Suprapubic skin (tissue), 4 donors: Measurements from ENCODE around the gene PPP4R1. TPM values are rescaled to one million over a fixed set of nuclear protein-coding genes. Genes with fewer than 3 reads are reported as not detected.

Source experiments
- DNase-seq, 2 donors: peaks; one replicate each; pipeline ENCODE4 v3.0.0-alpha.2; 2019; ENCODE audit warnings: low spot score in 2 of 2
- H3K27ac ChIP-seq: fragments of 200-600 bp; sonication (generic); one replicate; pipeline ENCODE4 v1.5.1; 2019
- H3K27me3 ChIP-seq: fragments of 200-600 bp; sonication (generic); one replicate; pipeline ENCODE4 v1.5.1; 2019
- H3K36me3 ChIP-seq: fragments of 200-600 bp; sonication (generic); one replicate; pipeline ENCODE4 v1.5.1; 2019
- H3K4me1 ChIP-seq: fragments of 200-600 bp; sonication (generic); one replicate; pipeline ENCODE4 v1.5.1; 2019
- H3K4me3 ChIP-seq: fragments of 200-600 bp; sonication (generic); one replicate; pipeline ENCODE4 v1.5.1; 2019; ENCODE audit warnings: mild to moderate bottlenecking
- H3K9me3 ChIP-seq: fragments of 200-600 bp; sonication (generic); one replicate; pipeline ENCODE4 v1.5.1; 2019
- EP300 ChIP-seq: sonication (generic); formaldehyde crosslinking; IDR thresholded peaks from one replicate; pipeline ENCODE4 v1.6.1; 2017; ENCODE audit warnings: antibody characterized with exemption
- POLR2A ChIP-seq, 2 donors: fragments of 450-650 bp; IDR thresholded peaks; one replicate each; pipeline ENCODE4 v1.6.1; 2017; ENCODE audit warnings: antibody characterized with exemption in 2 of 2, mild to moderate bottlenecking in 2 of 2, moderate library complexity in 2 of 2
- POLR2AphosphoS5 ChIP-seq, 3 donors: sonication (generic); formaldehyde crosslinking; IDR thresholded peaks; one replicate each; pipeline ENCODE4 v1.6.1; 2017; ENCODE audit warnings: antibody characterized with exemption in 3 of 3
- WGBS: methylation state at CpG from one replicate; pipeline ENCODE4 v1.1.5; 2018; 5-methylcytosine and 5-hydroxymethylcytosine counted together
- total RNA-seq, 4 donors: library from RNA; depleted of rRNA; stranded (reverse); fragments of >200 nt; gene quantifications; one replicate each; pipeline ENCODE4 v1.1.0, GENCODE V29; 2016
- TF ChIP-seq, protein P1 (sequence below), 2 donors: fragments of 200-600 bp in 1 of 2; fragments of 450-650 bp in 1 of 2; sonication (generic) in 1 of 2; IDR thresholded peaks; one replicate each; pipeline ENCODE4 v1.5.1; 2016 to 2019; ENCODE audit warnings: antibody characterized with exemption in 2 of 2, mild to moderate bottlenecking in 1 of 2, moderate library complexity in 1 of 2

The PPP4R1 gene
- total RNA-seq, 4 donors from 2014 or later, result 82.3 to 153 (median 113) TPM

- Histone ChIP-seq H3K4me1 (peaks cover 11% of the 10 kb centered on the region), H3K27ac (no peak overlapping the region), H3K36me3 (peaks cover 60% of the 10 kb centered on the region), H3K4me3 (no peak overlapping the region), H3K27me3 (no peaks in the 10 kb centered on the region), H3K9me3 (no peaks in the 10 kb centered on the region)
- DNase-seq, result no peak
- TF ChIP-seq EP300 (no peak), POLR2A (IDR thresholded peaks at IDR 0.05) (no peak), POLR2AphosphoS5 (IDR thresholded peaks at IDR 0.05) (no peak)
- TF ChIP-seq, protein P1, sequence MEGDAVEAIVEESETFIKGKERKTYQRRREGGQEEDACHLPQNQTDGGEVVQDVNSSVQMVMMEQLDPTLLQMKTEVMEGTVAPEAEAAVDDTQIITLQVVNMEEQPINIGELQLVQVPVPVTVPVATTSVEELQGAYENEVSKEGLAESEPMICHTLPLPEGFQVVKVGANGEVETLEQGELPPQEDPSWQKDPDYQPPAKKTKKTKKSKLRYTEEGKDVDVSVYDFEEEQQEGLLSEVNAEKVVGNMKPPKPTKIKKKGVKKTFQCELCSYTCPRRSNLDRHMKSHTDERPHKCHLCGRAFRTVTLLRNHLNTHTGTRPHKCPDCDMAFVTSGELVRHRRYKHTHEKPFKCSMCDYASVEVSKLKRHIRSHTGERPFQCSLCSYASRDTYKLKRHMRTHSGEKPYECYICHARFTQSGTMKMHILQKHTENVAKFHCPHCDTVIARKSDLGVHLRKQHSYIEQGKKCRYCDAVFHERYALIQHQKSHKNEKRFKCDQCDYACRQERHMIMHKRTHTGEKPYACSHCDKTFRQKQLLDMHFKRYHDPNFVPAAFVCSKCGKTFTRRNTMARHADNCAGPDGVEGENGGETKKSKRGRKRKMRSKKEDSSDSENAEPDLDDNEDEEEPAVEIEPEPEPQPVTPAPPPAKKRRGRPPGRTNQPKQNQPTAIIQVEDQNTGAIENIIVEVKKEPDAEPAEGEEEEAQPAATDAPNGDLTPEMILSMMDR (IDR thresholded peaks at IDR 0.05), result no peak
Observed at GRCh38 chr18:9568186-9568585, 46.2 kb downstream of the PPP4R1 start.

GRCh38 chr18:9565407-9565806 is 49.0 kb downstream of the PPP4R1 start:
- Histone ChIP-seq H3K4me1 (peaks cover 15% of the 10 kb centered on the region), H3K36me3 (peaks cover 71% of the 10 kb centered on the region), H3K27me3 (no peaks in the 10 kb centered on the region), H3K27ac (no peak overlapping the region), H3K4me3 (no peak overlapping the region), H3K9me3 (no peaks in the 10 kb centered on the region)
- WGBS, result 82% methylated on average over 2 of the region's 2 CpGs
- TF ChIP-seq POLR2A (IDR thresholded peaks at IDR 0.05), result no peak
- TF ChIP-seq, protein P1 (IDR thresholded peaks at IDR 0.05), result no peak
- no peak for TF ChIP-seq POLR2AphosphoS5 (IDR thresholded peaks at IDR 0.05)
- TF ChIP-seq EP300, result no peak
- DNase-seq, result no peak

- Histone ChIP-seq H3K27ac (no peak overlapping the region), H3K36me3 (peaks cover 66% of the 10 kb centered on the region), H3K27me3 (no peaks in the 10 kb centered on the region), H3K4me3 (no peak overlapping the region), H3K9me3 (no peaks in the 10 kb centered on the region), H3K4me1 (peaks cover 16% of the 10 kb centered on the region)
- WGBS, result 85% methylated on average over 4 of the region's 4 CpGs
- TF ChIP-seq POLR2AphosphoS5 (IDR thresholded peaks at IDR 0.05) (no peak), POLR2A (IDR thresholded peaks at IDR 0.05) (no peak), EP300 (no peak)
- TF ChIP-seq, protein P1 (IDR thresholded peaks at IDR 0.05), result no peak
- no peak for DNase-seq
Observed at GRCh38 chr18:9563331-9563730, 51.0 kb downstream of the PPP4R1 start.

DNA sequence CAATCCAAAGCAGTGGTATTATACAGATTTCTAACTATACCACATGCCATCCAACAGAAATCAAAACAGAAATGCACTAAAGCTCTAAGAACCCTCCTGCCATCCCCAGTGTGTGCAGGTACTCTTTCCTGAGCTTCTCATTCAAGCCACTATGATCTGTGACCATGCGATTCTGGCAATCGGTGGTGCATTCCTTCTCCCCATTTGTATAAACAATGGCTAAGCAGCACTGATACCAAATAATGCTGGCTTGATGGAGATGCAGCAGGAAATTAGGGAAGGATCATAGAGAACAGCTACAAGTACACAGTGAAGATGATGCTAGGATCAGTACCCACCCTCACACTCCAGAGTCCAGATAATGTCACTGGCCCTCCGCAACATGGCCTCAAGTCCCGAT is 51.8 kb downstream of the PPP4R1 start:
- 94% methylated on average over 4 of the region's 4 CpGs for WGBS
- Histone ChIP-seq H3K4me3 (no peak overlapping the region), H3K27ac (no peak overlapping the region), H3K4me1 (peaks cover 24% of the 10 kb centered on the region), H3K9me3 (no peaks in the 10 kb centered on the region), H3K27me3 (no peaks in the 10 kb centered on the region), H3K36me3 (peaks cover 61% of the 10 kb centered on the region)
- TF ChIP-seq EP300, result no peak
- TF ChIP-seq, protein P1 (IDR thresholded peaks at IDR 0.05), result no peak
- TF ChIP-seq POLR2AphosphoS5 (IDR thresholded peaks at IDR 0.05), result no peak
- TF ChIP-seq POLR2A (IDR thresholded peaks at IDR 0.05), result no peak
- DNase-seq, result no peak

DNA sequence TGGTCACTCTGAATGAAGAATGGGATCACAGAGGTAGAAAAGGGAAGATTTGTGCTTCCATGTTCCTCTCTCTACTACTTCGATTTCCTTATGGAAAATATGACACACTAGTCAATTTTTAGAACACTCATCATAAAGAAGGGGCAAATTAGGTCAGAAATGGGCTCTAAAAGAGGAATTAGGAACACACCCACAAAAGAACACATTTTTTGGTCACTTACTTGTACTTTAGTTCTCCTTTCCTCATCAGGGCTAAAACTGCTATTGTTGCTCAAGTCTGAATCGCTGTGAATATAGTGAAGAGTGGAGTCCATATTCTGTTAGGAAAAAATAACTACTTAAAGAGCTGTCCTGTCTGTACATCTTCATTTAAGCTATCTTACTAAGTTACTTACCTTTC is 52.6 kb downstream of the PPP4R1 start:
- TF ChIP-seq POLR2AphosphoS5 (IDR thresholded peaks at IDR 0.05), result no peak
- TF ChIP-seq, protein P1 (IDR thresholded peaks at IDR 0.05), result no peak

More for the DNA sequence above, 52.6 kb downstream of the PPP4R1 start:
- Histone ChIP-seq H3K36me3 (peaks cover 63% of the 10 kb centered on the region), H3K27ac (no peak overlapping the region), H3K27me3 (no peaks in the 10 kb centered on the region), H3K4me3 (no peak overlapping the region), H3K4me1 (peaks cover 30% of the 10 kb centered on the region), H3K9me3 (no peaks in the 10 kb centered on the region)
- DNase-seq, result no peak
- WGBS, result 77% methylated on average over 2 of the region's 2 CpGs
